IMR-90 (cell line): ENCODE data around the gene CD8A.

Source experiments
- FOS ChIP-seq: fragments of 150-350 bp; IDR thresholded peaks from 2 replicates; pipeline ENCODE4 v1.6.1; 2016; ENCODE audit warnings: low read depth, low read length
- TF ChIP-seq, protein P1 (sequence below): conservative IDR thresholded peaks from 2 replicates; pipeline ENCODE4 v1.5.1; 2012; ENCODE audit warnings: mild to moderate bottlenecking, low read depth, low read length, improper control_type of control experiment

DNA sequence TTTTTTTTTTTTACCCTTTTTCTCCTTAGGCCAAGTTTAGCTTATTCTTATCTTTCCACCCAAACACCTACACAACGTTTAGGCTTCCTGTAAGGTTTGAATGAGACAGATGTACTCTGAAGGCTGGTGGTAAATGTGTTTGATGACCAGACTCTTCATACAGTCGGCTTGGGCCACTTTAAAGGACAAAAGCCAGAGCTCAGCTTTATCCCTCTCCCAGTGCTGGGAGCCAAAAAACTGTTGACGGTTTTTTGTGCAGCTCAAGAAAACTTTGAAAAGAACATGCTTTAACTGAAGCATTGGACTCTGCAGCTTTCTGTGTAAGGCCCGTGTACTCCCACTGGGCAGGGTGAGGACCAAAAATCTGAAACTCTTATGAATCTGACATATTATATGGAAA lies 15.4 kb downstream of the CD8A start:
- TF ChIP-seq, protein P1, sequence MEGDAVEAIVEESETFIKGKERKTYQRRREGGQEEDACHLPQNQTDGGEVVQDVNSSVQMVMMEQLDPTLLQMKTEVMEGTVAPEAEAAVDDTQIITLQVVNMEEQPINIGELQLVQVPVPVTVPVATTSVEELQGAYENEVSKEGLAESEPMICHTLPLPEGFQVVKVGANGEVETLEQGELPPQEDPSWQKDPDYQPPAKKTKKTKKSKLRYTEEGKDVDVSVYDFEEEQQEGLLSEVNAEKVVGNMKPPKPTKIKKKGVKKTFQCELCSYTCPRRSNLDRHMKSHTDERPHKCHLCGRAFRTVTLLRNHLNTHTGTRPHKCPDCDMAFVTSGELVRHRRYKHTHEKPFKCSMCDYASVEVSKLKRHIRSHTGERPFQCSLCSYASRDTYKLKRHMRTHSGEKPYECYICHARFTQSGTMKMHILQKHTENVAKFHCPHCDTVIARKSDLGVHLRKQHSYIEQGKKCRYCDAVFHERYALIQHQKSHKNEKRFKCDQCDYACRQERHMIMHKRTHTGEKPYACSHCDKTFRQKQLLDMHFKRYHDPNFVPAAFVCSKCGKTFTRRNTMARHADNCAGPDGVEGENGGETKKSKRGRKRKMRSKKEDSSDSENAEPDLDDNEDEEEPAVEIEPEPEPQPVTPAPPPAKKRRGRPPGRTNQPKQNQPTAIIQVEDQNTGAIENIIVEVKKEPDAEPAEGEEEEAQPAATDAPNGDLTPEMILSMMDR = no peak
- TF ChIP-seq FOS = no peak
